ENCODE measurements around the gene EDC3.
A peak's percentile ranks its signal among the peaks of the same experiment; 100 is the strongest.
"Not testable (repeated sequence)": the region's sequence is repeated elsewhere in the genome, so short reads cannot be mapped to it uniquely, and the experiment has no call there.

The EDC3 gene, protein sequence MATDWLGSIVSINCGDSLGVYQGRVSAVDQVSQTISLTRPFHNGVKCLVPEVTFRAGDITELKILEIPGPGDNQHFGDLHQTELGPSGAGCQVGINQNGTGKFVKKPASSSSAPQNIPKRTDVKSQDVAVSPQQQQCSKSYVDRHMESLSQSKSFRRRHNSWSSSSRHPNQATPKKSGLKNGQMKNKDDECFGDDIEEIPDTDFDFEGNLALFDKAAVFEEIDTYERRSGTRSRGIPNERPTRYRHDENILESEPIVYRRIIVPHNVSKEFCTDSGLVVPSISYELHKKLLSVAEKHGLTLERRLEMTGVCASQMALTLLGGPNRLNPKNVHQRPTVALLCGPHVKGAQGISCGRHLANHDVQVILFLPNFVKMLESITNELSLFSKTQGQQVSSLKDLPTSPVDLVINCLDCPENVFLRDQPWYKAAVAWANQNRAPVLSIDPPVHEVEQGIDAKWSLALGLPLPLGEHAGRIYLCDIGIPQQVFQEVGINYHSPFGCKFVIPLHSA

DNA sequence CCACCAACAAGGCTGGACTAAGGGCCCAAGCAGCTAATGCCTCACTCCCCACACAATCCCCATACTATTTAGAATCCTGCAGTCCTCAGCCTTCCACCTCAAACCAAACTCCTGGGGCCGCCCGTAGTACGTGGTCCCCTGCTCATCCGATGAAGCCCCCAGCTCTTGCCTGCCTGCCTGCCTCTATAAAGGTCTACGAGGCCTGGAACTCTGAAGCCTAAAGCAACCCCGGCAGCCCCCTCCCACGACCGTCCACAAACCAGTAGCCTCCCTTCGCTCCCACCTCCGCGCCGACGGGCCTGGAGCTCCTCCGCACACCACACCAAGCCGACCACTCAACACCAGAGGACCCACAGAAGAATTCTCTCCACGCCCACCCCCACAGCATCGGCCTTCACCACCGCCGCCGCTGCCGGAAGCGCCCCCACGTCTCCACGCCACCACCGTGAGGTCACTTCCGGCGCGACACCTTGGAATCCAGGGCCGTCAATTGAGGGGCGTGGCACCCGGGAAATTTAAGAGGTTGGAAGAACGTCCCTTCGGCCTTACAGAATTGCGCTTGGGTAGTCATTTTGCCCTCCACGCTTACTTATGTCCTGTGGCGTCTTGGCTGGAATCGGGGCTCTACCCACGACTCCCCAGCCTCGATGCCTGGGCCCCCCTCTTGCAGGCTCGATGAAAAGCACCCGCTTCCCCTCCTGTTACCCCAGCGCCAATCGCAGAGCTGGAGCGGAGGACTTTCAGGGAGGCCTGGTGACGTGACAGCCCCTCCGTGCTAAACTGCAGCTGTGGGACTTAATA lies at the start of gene EDC3:
TSS of gene EDC3 (minus strand) at position 428 of the 801 bp plus-strand sequence. CDS start 20,900 bp downstream, outside the sequence.
- peak; percentile 30 for FAIRE-seq

DNA sequence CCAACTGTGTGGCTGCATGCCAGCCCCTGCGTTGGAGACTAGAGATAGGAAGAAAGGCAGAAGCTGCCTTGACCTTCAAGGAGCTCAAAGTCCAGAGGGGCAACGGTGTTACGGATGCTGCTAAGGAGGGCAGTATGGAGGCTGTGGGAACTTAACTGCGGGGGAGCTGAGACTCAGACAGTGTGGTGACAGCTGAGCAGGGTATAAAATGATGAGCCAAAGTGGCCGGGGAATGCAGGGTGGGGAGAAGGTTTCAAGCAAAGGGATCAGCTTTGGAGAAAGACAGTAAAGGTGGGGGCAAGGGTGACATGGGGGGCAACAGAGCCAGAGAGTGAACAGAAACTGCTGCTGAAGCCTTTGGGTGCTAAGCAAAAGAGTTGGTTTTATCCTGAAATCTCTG lies 46.6 kb upstream of the EDC3 start:
- FAIRE-seq: no peak

DNA sequence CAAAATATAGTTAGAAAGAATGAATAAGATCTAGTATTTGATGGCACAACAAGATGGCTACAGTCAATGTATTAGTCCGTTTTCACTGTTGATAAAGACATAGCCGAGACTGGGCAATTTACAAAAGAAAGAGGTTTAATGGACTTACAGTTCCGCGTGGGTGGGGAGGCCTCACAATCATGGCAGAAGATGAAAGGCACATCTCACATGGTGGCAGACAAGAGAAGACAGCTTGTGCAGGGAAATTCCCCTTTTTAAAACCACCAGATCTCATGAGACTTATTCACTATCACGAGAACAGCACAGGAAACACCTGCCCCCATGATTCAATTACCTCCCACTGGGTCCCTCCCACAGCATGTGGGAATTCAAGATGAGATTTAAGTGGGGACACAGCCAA lies 42.4 kb upstream of the EDC3 start:
- not testable (repeated sequence) for FAIRE-seq

DNA sequence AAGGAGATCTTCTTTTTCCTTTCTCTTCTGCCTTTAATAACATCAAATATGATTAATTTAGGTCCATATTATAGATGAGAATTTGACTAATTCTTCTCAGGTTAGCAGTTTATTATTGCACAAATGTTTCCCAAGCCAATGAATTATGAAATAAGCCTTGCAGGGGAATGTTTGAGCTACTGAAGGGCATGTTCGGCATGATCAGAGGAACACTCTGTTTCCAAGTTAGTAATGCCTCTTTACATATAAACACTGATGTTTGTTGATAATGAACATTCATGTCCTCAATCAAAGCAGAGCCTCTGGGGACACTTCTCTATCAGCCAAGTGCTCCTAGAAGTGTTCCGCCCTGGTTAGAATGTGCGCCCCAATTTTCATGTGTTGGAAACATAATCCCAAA lies 39.5 kb upstream of the EDC3 start:
- FAIRE-seq: no peak

DNA sequence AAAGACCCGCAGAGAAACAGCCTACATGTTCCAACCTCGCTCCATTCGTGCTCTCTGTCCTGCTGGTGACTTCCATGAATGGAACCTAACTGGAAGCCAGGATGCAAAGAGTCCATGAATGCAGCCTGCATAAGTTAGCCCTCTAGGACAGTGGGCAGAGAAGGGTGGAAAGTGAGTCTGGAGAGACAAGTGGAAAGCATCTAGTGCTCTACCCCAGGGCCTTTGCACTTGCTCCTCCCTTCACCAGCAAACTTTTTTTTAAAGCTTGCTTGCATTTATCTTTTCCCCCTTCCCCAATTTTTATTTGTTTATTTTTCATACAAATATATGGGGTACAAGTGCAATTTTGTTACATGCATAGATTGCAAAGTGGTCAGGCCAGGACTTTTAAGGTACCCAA lies 37.4 kb upstream of the EDC3 start:
- FAIRE-seq: no peak

DNA sequence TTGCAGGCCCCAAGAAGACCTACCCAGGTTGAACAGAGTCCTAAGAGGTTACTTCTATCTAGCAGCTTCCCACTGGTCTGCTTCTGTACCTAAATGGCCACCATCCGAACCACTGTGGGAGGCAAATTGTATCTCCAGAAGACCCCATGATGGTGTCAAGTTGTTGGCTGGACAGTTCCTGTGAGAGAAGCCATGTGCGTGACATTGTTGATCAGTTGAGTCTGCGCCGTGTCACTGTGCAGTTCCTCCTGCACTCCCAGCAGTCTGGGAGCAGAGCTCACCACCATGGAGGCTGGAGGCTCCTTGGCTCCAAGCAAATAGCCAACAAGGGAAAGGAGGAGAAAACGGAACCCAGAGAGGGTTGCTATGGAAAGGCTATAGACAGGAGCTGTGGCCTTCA lies 37.0 kb upstream of the EDC3 start:
- no peak for FAIRE-seq

DNA sequence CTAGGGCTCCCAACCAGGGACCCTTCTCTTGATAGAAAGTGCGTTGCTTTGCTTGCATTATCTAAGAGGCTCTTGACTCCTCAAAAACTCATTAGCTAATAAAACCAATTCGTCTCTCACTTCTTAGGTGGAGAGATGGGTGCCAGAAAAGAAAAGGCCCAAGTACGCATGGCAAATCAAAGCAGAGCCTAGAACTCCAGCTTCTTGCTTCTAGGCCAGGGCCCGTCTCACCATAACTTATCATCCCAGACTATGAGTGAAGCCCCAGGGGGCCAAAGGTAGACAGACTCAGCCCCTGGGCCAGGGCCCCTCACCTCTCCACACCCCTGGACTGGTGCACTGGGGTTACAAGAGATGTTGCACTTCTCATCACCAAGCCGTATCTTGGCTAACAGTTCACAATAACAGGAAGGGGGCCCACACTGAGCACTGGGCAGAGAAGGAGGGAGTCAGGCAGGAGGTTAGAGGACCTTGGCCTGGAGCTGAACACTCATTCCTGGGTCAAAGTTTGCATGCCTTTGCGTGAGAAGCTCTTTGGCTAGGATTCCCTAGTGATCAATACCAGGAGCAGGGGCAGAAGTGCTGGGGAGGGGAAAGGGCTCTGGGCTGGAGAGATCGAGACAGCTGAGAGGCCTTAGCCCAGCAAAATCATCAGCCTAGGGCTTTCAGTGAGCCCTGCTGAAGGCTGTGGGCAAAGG lies 34.9 kb upstream of the EDC3 start:
- no peak for FAIRE-seq

DNA sequence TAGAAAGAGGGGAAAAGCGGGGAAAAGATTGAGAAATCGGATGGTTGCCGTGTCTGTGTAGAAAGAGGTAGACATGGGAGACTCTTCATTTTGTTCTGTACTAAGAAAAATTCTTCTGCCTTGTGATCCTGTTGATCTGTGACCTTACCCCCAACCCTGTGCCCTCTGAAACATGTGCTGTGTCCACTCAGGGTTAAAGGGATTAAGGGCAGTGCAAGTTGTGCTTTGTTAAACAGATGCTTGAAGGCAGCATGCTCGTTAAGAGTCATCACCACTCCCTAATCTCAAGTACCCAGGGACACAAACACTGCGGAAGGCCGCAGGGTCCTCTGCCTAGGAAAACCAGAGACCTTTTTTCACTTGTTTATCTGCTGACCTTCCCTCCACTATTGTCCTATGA lies 33.5 kb upstream of the EDC3 start:
- not testable (repeated sequence) for FAIRE-seq

DNA sequence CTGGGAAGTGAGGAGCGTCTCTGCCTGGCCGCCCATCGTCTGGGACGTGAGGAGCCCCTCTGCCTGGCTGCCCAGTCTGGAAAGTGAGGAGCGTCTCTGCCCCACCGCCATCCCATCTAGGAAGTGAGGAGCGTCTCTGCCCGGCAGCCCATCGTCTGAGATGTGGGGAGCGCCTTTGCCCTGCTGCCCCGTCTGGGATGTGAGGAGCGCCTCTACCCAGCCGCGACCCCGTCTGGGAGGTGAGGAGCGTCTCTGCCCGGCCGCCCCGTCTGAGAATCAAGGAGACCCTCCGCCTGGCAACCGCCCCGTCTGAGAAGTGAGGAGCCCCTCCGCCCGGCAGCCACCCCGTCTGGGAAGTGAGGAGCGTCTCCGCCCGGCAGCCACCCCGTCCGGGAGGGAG lies 32.9 kb upstream of the EDC3 start:
- not testable (repeated sequence) for FAIRE-seq

DNA sequence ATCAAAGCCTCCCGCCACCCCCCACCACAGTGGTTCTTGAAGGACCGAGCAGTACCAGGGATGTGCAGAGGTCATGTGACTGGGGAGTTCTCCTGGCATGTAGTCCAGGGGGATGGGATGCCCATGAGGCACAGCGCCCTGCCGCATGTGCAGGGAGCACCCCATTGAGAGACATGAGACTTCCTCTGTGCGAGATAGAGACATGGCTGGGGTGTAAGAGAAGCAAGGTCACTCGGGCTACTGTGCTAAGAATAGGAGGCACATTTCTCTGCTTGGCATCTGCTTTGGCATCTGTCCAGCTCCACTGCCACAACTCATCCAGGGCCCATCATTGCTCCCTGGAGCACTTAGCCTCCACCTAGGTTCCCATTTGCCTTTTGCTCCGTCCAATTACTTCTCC lies 31.9 kb upstream of the EDC3 start:
- FAIRE-seq: no peak

DNA sequence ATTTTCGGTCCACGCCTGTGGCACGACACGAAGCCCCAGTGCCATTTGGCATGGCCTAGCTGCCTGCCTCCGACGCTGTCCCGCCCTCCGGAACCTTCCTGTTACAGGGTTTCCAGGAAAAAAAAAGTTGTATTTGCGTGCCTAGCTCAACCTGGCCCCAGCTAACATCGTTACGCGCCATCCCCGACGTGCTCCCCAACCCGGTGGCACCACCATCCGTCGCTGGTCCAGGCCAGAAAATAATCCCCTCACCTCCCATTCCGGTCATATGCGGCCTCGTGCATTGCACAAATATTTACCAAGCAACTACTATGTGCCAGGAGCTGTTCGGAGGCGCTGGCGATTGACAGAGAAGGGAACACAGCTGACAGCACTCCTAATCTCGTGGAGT lies 30.9 kb upstream of the EDC3 start:
- no peak for FAIRE-seq

DNA sequence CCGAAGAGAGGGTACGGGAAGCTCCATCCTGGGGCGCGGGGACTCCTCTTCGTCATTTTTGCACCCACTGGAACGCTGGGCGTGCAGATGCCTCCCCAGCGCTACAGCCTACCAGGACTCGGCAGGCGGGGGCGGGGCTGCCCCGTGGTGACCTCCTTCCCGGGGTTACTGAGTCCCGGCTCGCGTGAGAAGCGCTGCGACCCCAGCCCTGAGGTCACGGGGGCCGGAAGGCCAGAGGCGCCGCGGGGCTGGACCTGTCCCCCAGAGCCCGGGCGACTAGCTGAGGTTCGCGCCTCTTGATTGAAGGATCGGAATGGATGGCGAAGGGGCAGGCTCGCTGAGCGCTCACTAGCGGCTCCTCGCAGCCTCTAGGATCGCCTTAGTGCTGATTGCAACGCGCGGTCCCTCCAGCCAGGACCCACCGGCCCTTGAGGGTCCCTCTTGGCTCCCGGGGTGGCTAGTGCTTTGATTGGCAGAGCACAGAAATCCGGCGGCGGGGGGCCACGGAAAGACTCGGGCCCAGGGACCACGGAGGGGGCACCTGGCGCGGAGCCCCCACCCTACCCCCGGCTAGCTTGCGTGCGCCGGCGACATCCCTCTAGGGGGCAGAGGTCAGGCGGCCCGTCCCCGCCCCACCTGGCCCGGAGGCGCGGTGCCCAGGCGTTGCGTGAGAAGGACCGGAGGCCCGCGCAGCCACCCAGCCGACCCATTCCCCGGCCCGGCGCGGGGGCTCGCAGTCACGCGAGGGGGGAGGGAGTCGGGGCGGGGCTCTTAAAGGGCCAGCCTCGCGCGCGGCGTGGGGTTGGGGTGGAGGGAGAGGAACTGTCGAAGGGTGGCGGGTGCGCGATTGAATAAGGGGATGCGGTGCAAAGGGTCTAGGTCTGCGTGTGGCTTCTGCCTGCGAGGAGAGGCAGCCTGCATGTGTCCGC lies 30.3 kb upstream of the EDC3 start:
- no peak for FAIRE-seq

DNA sequence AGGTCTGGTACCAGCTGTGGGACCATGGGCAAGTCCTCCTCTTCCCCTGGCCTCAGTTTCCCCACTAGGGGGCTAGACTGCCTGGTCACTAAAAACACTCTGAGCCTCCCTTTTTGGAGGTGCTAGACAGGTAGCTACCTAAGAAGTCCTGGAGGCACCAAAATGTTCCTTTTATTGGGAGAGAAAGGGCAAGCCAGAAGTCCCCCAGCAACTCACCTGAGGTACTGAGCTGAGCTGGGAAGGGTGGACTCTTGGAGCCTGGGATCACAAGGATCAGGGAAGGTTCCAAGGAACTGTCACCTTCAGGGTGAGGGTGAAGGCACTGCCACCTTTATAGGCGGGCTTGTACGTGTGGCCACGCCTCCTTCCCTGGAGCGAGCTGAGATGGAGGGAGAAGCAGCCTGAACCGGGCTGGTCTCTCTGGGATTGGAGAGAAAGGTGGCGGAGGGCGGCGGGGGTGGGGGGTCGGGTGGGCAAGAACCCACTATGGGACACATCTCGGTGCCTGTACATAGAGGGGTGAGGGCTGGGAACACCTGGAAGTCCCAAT lies 29.5 kb upstream of the EDC3 start, which contains the start of gene CYP1A1:
TSS of gene CYP1A1 (minus strand) at position 304 of the 550 bp plus-strand sequence. CDS start 2,431 bp downstream, outside the sequence.
- FAIRE-seq: no peak

DNA sequence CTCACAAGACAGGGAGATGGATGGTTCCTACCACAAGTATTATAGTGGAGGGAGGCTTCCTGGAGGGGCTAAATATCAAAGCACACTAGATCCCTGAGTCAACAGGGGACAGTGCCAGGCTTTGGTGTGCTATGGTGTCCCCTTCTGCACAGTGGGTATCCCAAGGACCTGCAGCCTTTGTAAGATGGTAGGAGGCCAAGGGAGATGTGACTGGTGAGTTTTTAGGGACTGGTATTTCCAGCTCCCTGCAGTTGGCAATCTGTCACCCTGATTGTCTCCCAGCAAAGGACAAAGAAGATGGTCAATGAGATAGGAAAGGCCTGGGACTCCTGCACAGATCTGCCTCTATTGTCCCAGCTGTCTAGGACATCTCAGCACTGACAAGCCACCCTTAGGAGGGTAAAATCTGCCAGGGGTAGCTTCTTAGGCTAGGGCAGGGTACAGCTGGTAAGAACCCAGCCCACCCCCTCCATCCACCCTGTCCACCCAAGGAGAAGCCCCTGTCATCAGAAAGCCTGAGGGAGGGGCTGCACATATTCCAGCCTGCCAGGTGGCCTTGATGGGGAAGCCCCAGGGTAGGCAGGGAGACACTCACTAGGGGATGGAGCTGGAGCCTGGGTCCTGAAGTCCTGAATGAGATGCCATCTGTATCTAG lies 28.9 kb upstream of the EDC3 start:
- FAIRE-seq: no peak

DNA sequence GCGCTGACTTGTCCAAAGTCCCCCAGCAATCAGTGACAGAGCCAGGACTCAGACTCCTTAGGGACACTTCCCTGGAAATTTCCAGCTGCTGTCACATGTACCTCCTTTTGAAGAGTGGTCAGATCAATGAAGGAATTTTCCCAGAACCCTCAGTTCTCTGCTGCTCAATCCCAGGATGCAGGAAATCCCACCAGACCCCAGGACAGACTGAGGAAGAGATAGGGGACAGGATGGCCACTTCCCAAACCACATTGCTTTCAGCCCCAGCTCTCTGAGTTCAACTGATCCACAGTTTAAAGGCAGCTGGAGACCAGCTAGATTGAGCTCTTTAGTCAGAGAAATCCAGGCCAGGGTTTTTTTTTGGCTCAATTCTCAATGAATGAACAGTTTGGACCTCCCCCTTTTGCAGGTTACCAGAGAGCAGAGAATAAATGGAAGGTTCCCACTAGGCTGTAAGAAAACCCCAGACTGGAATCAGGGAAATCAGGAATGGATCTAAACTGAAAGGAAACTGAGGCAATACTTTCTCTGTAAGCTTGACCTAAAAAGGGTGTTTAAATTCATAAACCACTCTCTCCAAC lies 28.0 kb upstream of the EDC3 start:
- FAIRE-seq: no peak

DNA sequence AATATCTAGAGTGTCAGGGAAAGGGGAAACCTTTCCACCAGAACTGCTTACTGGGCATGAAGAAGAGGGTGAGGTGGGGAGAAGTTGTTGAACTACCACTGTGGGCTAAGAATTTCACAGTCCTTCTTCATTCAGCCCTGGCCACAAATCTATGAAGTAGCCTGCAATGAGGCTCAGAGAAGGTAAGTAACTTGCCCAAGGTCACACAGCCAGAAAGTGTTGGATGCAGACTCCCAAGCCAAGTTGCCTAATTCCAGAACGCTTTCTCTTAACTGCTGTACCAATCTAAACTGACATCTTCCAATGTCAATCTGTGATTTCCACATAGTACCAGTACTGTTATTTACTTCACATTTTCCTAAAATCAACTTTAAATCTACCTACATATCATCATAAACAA lies 27.4 kb upstream of the EDC3 start:
- FAIRE-seq: no peak

DNA sequence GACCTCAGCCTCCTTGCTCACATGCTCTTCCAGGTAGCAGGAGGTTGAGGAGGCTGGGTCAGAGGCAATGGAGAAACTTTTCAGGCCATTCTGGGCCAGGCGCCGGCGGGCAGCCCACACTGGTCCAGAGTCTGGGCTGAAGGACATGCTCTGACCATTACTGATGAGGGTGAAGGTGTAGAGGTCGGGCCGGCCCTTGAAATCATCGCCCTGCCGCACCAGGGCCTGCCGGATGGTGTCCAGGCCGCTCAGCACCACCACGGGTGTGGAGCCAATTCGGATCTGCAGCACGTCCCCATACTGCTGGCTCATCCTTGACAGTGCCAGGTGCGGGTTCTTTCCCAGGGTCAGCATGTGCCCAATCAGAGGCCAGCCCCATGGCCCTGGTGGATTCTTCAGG lies 26.8 kb upstream of the EDC3 start:
- no peak for FAIRE-seq

DNA sequence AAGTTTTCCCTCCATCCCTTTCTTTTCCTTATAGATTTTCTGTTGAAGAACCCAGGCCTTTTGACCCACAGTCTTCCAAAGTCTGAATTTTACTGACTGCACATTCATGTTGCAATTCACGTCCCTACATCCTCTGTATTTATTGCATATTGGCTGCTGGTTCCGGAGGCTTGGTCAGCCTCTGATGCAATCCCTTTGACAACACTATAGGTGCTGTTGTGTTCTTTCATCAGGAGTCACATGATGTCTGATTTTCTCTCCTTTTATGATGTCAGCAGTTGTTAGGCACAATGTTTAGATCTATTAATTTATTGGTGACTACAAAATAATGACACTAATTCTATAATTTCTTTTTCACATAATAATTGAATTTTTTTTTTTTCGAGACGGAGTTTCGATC lies 20.8 kb upstream of the EDC3 start:
- no peak for FAIRE-seq

DNA sequence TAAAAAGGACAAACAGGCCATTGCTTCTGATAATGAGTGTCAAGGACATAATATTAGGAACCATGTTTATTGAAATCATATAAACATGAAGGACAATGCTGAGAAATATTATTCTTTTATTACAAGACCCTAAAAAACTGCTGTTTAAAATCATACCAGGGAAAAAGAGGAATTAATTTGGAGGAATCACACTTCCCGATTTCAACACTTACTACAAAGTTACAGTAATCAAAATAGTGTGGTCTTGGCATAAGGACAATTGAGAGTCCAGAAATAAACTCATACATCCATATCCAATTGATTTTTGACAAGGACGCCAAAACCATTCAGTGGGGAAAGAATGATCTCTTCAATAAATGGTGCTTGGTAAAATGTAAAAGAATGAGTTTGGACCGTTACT lies 16.5 kb upstream of the EDC3 start:
- no peak for FAIRE-seq

DNA sequence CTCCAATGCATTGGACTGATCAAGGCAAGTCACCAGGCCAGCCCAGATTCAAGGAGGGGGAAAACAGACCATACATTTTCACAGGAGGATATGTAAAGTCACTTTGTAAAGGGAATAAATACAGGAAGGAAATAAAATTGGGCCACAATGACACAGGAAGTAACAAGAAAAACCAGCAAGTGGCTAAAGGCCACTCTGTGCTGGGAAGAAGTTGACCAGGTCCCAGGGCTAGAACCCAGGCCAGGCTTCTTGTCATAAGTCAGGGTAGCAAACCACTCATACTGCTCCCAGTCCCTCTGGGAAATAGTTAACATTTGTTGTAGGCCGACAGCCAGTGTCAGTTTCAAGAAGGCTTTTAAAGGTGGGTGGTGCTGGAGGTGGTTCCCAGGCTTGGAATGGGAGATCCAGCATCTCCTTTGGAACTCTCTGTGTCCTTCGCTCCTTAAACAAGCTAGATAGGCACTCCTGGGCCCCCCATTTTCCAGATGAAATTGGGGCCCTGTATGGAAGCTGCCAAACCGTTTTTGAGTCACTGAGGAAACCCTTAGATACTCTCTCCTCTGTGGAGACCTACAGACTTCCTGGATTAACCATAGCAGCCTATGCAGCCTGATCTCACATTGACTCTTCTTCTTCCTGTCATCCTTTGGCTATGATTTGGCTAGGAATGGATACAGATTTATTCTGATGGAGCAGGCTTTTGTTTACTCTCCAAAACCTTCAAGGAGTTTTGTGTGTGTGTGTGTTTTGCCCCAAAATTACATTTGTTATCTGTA lies 14.7 kb upstream of the EDC3 start:
- FAIRE-seq: no peak
